Heart right ventricle (tissue), 16 donors: ENCODE results near the gene PAFAH1B1. TPM values are rescaled to one million over a fixed set of nuclear protein-coding genes. Genes with fewer than 3 reads are reported as not detected.

Experiments used
- ATAC-seq, 8 donors: fragments of 200-7000 bp; cut with Tn5 transposase; one replicate each; pipeline ENCODE4 v1.9.1; 2020; ENCODE audit warnings: mild to moderate bottlenecking in 8 of 8, moderate library complexity in 8 of 8, moderate number of reproducible peaks in 1 of 8
- DNase-seq, 2 donors: peaks; one replicate each; pipeline ENCODE4 v3.0.0-alpha.2; 2020
- H3K27ac ChIP-seq, 10 donors: fragments of 200-600 bp; sonication (generic) in 2 of 10; one replicate each; pipeline versions ENCODE4 v1.5.0 to v1.8.0; 2020 to 2022; ENCODE audit warnings: mild to moderate bottlenecking in 3 of 10
- H3K27me3 ChIP-seq, 7 donors: fragments of 200-600 bp; one replicate each; pipeline ENCODE4 v1.8.0; 2021 to 2022; ENCODE audit warnings: mild to moderate bottlenecking in 2 of 7
- H3K36me3 ChIP-seq, 9 donors: fragments of 200-600 bp; sonication (generic) in 1 of 9; one replicate each; pipeline versions ENCODE4 v1.5.0 to v1.8.0; 2020 to 2022; ENCODE audit warnings: mild to moderate bottlenecking in 2 of 9
- H3K4me1 ChIP-seq, 9 donors: fragments of 200-600 bp; sonication (generic) in 1 of 9; one replicate each; pipeline versions ENCODE4 v1.5.0 to v1.8.0; 2020 to 2022; ENCODE audit warnings: mild to moderate bottlenecking in 4 of 9
- H3K4me3 ChIP-seq, 10 donors: fragments of 200-600 bp; sonication (generic) in 2 of 10; one replicate each; pipeline versions ENCODE4 v1.5.0 to v1.8.0; 2020 to 2022; ENCODE audit warnings: mild to moderate bottlenecking in 7 of 10, moderate library complexity in 2 of 10
- H3K9me3 ChIP-seq, 11 donors: fragments of 200-600 bp in 10 of 11; sonication (generic) in 2 of 11; one replicate each; pipeline versions ENCODE4 v1.5.0 to v1.8.0; 2013 to 2022; ENCODE audit warnings: mild to moderate bottlenecking in 2 of 11, control low read depth in 1 of 11, moderate library complexity in 1 of 11
- CTCF ChIP-seq, 9 donors: fragments of 200-600 bp; sonication (generic) in 2 of 9; IDR thresholded peaks; one replicate each; pipeline versions ENCODE4 v1.5.0 to v1.8.0; 2021 to 2022; ENCODE audit warnings: antibody characterized with exemption in 9 of 9, mild to moderate bottlenecking in 5 of 9, moderate library complexity in 1 of 9
- WGBS, 2 donors: extraction: QIAGEN DNeasy Blood & Tissue Kit; methylation state at CpG; one replicate each; pipeline ENCODE4 v1.1.7; 2013; ENCODE audit warnings: inconsistent platforms in 1 of 2; 5-methylcytosine and 5-hydroxymethylcytosine counted together
- intact Hi-C, 10 donors: fragments of 100-400 bp; cut with DNase I; formaldehyde crosslinking; loops; one replicate each; pipeline versions ENCODE4 v1.11.1 to v1.14.2; 2022
- polyA plus RNA-seq, 2 donors: library from polyadenylated mRNA; stranded (reverse); fragments of 200-250 nt; gene quantifications; one replicate each; pipeline ENCODE4 v1.2.3, GENCODE V29; 2013
- total RNA-seq, 10 donors: library from RNA; stranded (reverse); fragmentation: NEBNext Ultra II Directional in 3 of 10; extraction: Animal tissue kit (Norgen Biotek cat#: 25700) in 3 of 10; gene quantifications; one replicate each; pipeline versions ENCODE4 v1.2.1 to v1.2.4, GENCODE V29; 2021 to 2023
- donor health status: Arrhythmogenic right ventricular cardiomyopathy.
- donor health status: ischemic (EF 13 %, LVEDD 7.1; RV severe dilation, severe dysfunction).
- donor health status: healthy with polysubstance abuse.
- donor health status: DM: no; HTN: yes; CAD: no.
- donor health status: DM: no; HTN: no; CAD: no.
- donor health status: ischemic (EF 25% LVEDD 6.9; RV normal size, moderate dysfunction).
- donor health status: ischemic (EF 25% LVEDD 5.7; RV mildly dilated, moderate dysfunction).
- donor health status: healthy.
- donor health status: DM: yes; HTN: yes; CAD: no.
- donor health status: Ischemic cardiomyopathy.
- donor health status: ischemic (EF 35%, LVEDD 5.7; RV mildly dilated, moderate dysfunction).
- donor health status: nonischemic (EF 11% LVEDD 7.7; RV severe dilation, severe dysfunction).
- donor health status: DM: yes; HTN: yes; CAD: no.
- donor health status: PGD.
- donor health status: ischemic (EF 29% LVEDD 5.4; RV normal size, mild dysfunction).
- donor health status: nonischemic (EF 23%, LVEDD 6.1; RV moderate dilation, normal function).

The PAFAH1B1 gene
- total and polyA plus RNA-seq, 12 donors, result 39.3 to 155 (median 130) TPM

- ATAC-seq (no peak), DNase-seq (no peak)
- Histone ChIP-seq H3K4me1 (peaks cover 19 to 75% (median 56%) of the 10 kb centered on the region in 9 donors), H3K9me3 (no peaks in the 10 kb centered on the region), H3K27ac (peak overlapping the region in 9 of 10 donors; percentile 85 to 99 (median 92)), H3K36me3 (no peaks in the 10 kb centered on the region), H3K4me3 (peak overlapping the region; percentile 80 to 99 (median 93)), H3K27me3 (no peaks in the 10 kb centered on the region)
- WGBS, 2 donors, result 32 to 35% methylated on average over 16 of the region's 16 CpGs
- intact Hi-C loops, result no loop called here
- no peak for TF ChIP-seq CTCF (IDR thresholded peaks at IDR 0.05)
Measured at GRCh38 chr17:2710071-2710802, 116.8 kb downstream of the PAFAH1B1 start.

GRCh38 chr17:2710803-2711607 lies 117.6 kb downstream of the PAFAH1B1 start:
- intact Hi-C loops, result no loop called here
- no peak for TF ChIP-seq CTCF (IDR thresholded peaks at IDR 0.05)

DNA sequence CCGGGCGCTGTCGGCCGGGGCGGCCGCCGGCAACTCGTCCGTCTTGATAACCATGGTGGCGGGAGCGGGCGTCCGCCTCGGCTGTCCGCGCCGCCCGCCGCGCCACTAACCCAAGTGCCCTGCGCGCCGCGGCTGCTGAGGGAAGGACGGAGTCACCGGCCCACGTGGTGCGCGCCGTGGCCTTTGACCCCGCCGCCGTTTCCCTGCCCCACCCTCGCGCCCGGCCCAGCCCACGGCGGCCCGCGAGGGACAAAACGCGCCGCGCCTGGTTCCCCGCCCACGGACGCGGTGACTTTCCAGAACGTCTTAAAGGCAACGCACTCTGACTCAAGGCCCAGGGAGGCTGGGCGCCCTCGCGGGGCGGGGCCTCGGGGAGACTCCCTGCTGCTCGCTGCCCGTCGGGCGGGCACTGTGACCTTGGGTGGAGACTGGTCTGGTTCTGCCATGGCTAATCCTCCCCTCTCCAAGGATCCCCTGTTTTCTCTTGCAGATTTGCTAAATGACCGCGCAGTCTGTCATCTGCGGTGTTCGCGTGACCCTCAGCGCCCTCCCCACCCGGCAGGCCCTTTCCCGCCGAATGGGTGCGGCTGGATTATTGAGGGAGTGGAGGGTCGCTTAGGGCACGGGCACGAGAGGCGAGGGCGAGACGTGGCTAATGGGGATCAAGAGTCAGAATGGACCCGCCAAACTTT lies 118.3 kb downstream of the PAFAH1B1 start, which contains the start of gene CLUH:
Gene CLUH, minus strand, starts transcription at position 157 of the 692 bp plus-strand sequence. Its CDS starts 103 bp downstream, at position 54.
- H3K27me3 ChIP-seq, result no peaks in the 10 kb centered on the region
- DNase-seq (peak; percentile 97 to 98), ATAC-seq (peak; percentile 82 to 90 (median 84))
- H3K9me3 ChIP-seq, result no peaks in the 10 kb centered on the region
- 1 to 2% methylated on average over 72 to 76 of the region's 76 CpGs for WGBS, 2 donors
- H3K4me1 ChIP-seq, result peaks cover 19 to 60% (median 48%) of the 10 kb centered on the region in 9 donors
- H3K36me3 ChIP-seq, result peaks cover 0 to 5% (median 0%) of the 10 kb centered on the region in 9 donors
- H3K4me3 ChIP-seq, result peak within 1 kb of the TSS; percentile 80 to 99 (median 93)
- intact Hi-C loops, result no loop called here
- peak within 1 kb of the TSS; percentile 78 to 99 (median 92) for H3K27ac ChIP-seq
- TF ChIP-seq CTCF (IDR thresholded peaks at IDR 0.05), result no peak

More at GRCh38 chr17:2710803-2711607, 117.6 kb downstream of the PAFAH1B1 start:
- Histone ChIP-seq H3K27me3 (no peaks in the 10 kb centered on the region), H3K4me1 (peaks cover 19 to 68% (median 49%) of the 10 kb centered on the region in 9 donors), H3K27ac (peak overlapping the region; percentile 78 to 99 (median 92)), H3K4me3 (peak overlapping the region; percentile 80 to 99 (median 93)), H3K9me3 (no peaks in the 10 kb centered on the region), H3K36me3 (peaks cover 0 to 1% (median 0%) of the 10 kb centered on the region in 9 donors)
- DNase-seq (no peak), ATAC-seq (no peak)
- 1% methylated on average over 76 to 81 of the region's 82 CpGs for WGBS, 2 donors
